Hematopoietic multipotent progenitor cell treated with erythropoietin and hydrocortisone succinate and interleukin-3 and kit ligand, for 8 days (in vitro differentiated cells): Measurements from ENCODE around the gene CYTH1.

Experiments used
- DNase-seq: peaks from one replicate; pipeline ENCODE4 v3.0.0-alpha.2; 2015

Gene CYTH1, protein sequence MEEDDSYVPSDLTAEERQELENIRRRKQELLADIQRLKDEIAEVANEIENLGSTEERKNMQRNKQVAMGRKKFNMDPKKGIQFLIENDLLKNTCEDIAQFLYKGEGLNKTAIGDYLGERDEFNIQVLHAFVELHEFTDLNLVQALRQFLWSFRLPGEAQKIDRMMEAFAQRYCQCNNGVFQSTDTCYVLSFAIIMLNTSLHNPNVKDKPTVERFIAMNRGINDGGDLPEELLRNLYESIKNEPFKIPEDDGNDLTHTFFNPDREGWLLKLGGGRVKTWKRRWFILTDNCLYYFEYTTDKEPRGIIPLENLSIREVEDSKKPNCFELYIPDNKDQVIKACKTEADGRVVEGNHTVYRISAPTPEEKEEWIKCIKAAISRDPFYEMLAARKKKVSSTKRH

DNA sequence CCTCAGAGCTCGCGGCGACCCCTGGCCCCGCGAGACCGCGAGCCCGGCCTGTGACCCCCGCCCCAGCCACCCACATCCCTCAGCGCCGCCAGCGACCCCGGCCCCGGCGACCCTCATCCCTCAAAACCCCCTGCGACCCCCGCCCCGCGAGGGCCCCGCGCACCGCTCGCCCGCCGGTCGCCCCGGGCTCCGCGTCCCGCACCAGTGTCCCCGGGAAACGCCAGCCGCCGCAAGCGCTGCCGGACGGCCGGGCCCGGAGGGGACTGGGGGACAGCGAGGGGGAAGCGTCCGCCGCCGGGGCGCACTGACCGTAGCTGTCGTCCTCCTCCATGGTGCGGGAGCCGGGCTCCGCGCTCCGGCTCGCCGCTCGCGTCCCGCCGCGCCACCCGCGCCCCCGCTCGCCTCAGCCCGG is at the start of gene CYTH1:
Gene CYTH1 (minus strand): TSS at position 381 of the 412 bp plus-strand sequence. CDS start 50 bp downstream, at position 331.
- DNase-seq: no peak

DNA sequence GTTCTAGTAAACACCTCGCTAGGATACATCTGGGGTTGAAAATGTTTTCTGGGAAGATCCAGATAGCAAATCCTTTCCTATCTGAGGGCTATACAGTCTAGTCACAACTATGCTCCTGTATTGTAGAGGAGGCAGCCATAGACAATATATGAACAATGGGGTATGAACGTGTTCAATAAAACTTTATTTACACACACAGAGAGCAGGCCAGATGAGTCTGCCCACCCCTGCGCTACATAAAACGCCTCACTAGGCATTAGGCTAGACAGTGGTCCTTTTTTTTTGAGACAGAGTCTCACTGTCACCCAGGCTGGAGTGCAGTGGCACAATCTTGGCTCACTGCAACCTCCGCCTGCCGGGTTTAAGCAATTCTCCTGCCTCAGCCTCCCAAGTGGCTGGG is 47.4 kb upstream of the CYTH1 start:
- DNase-seq: no peak

DNA sequence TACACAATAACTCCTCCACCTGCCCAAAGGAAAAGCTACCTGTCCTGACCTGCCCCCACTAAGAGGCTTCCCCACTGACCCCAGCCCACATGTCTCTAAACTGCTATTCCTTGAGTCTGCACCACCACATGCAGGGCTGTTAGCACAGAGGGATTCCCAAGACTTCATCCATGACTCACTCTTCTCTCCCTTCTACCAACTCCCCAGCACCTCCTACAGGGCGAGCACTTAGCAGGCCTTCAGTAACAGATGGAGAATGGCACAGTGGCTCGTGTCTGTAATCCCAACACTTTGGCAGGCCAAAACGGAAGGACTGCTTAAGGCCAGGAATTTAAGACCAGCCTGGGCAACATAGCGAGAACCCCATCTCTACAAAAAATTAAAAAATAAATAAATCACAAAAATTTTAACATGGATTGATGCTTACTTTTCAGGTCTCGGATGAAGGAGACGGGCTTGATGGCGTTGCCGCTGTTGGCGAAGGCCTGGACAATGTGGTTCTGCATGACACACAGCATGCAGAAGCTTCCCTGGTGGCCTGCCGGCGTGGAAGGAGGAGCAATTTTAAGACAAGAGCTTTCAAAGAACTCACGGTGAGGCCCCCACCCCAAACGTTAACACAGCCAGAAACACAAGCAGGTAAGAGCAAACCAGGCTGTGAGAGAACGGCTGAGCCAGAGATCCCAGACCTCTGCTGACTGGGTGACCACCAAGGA is 46.6 kb upstream of the CYTH1 start:
- DNase-seq: peak; percentile 10

DNA sequence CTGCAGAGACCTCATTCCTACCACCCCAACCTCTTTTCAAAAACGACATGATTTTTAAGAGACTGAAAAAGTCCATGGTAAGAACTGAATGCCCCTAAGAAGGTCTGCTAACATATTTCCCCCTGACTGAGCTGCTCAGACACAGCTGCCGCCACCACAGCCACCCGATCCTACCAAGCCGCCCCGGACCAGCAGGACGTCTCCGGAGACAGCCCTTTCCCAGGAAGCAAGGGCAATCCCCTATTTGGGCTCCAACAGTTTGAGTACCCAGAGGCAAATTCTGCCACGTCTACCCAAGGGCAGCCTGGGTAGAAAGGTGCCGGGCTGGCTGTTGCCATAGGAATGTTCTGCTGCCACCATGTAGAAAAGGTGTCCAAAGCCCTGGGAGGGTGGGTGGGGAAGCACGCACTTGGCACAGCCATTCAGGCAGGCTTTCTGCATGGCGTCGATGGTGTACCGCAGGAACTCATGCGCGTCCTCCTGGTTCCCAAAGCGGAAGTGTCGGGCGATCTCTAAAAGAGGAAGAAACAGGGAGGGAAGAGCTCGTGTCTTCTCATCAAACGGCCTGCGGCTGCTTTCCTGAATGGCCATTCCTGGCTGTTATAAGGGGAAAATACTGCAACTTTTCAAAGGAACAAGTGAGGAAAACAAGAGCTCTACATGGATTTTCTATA is 44.9 kb upstream of the CYTH1 start:
- DNase-seq: no peak

DNA sequence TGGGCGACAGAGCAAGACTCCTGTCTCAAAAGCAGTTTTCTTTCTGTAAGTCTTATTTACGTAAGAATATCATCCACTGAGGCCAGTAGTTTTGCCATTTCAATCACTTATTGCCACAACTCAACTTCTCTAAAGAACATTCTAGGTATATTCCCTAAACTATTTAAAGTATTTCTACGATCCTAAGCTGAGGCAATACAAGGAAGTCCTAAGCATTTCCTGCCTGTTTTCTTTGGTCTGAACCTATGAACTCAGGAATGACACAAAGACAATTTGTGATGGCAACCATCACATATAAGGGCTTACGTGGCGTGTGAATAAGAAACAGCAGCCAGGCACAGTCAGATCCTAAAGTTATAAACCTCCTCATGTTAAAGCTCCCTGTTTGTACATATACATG is 44.3 kb upstream of the CYTH1 start:
- no peak for DNase-seq

DNA sequence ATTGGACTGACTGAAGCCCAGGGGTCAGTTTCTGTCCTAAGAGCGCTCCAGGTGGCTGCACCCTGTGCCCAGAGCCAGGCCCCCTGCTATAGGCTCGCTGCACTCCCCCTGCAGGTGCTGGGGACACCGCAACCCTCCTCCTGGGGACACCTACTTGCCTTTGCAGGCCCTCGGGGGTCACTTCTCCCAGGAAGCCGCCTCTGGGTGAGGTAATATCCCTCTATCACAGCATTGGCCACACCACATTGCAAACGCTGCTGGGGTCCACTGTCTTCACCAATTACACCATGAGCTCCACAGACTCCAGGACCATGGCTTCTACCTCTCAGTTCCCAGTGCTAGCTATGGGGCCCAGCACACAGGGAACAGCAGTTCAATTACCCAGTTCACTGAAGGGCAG is 43.6 kb upstream of the CYTH1 start:
- DNase-seq: no peak

DNA sequence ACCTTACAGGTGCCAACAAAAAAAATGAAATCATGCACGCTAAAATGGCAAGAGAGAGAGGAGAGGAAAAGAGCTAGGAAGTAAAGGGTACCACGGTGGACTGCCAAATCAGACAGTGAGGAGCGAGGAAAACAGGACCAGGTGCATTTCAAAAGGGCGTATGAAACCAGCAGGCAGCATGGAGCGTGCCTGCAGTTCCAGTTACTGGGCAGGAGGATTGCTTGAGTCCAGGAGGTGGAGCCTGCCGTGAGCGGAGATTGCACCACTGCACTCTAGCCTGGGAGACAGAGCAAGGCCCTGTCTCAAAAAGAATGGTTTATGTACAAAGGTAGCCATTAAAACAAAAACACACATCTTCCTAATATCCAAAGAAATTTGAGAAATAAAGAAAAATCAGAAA is 42.2 kb upstream of the CYTH1 start:
- no peak for DNase-seq

DNA sequence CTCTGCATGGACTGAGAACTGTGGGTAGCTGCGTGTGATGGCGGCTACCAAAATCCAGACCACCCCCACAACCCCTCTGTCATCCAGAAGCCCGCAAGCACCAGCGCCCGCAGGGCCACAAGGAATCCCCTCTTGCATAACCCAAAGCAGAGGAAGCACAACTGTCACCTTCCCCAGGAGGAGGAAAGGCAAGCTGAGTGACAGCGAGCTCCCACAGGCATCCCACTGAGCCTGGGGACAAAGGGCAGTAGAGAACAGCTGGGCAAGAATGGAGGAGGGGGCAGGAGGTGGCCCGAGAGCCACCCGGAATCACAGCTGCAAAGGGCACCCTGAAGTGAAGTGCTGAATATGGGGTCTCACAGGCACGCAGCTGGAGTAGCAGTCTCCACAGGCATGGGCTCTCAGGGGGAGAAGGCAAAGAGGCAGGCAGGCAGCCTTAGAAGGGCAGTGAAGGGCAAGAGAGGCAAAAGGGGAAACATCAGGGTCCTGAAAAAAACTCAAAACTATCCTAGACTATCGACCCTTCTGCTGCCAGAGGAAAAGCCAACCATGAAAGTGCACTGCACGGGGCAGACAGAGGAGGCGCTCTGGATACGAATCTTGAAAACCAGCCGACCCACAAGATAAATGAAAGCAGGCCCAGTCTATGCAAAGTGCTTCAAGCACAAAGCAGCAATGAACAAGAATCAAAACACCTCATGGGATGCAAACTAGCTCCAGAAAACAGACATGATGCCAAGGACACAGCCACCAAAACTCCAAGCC is 41.4 kb upstream of the CYTH1 start:
- DNase-seq: no peak

DNA sequence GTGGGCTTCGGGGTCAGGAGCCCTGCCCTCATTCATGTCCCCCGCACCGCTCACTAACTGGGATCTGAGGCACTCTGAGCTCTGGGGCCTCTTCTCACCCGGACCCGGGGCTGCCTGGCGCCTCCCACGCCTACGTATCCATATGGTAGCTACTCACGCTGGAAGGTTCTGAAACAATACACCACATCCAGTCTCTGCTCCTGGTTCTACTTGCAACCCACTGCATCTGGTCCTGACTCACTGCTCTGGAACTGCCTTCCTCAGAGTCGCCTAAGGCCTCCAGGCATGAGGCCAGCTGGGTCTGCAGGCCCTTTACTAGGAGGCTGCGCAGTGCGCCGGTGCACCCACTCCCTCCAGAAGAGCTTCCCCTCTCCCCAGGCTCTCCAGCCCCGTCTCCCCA is 40.5 kb upstream of the CYTH1 start:
- DNase-seq: no peak

DNA sequence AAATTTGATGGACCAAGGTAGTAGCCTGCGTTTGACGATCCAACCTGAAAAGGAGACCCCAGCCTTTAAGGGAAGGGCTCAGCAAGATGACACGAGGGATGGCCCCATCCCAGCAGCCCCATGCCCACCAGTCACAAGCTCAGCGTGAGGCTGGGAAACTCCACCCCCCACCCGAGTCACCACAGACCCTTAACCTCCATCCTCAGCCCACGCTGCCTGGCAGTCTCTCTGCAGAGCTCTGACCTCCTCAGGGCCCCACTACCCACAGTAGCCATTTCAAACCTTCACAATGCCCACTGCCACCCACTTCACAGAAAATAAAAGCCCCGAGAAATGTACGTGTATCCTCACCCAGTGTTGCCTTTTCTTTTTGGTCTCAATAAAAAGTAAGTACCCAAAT is 39.9 kb upstream of the CYTH1 start:
- DNase-seq: no peak

DNA sequence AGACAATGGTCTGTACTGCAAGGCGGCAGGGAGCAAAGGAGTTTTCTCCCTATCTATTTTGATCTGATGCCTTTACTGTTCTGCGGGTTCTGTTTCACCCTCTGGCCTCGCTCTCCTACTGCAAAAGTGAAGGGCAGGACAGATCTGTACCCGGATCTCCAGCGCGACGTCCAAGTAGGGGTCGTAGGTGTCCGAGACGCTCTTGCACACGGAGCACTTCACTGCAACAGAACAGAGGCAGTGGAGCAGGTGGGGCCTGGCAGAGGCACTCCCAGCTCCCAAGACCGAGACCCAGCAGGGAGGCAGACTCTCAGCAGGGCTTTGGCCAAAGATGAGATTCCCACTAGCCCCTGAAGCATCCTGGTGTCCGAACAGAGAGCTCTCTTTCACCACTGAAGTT is 38.8 kb upstream of the CYTH1 start:
- no peak for DNase-seq

DNA sequence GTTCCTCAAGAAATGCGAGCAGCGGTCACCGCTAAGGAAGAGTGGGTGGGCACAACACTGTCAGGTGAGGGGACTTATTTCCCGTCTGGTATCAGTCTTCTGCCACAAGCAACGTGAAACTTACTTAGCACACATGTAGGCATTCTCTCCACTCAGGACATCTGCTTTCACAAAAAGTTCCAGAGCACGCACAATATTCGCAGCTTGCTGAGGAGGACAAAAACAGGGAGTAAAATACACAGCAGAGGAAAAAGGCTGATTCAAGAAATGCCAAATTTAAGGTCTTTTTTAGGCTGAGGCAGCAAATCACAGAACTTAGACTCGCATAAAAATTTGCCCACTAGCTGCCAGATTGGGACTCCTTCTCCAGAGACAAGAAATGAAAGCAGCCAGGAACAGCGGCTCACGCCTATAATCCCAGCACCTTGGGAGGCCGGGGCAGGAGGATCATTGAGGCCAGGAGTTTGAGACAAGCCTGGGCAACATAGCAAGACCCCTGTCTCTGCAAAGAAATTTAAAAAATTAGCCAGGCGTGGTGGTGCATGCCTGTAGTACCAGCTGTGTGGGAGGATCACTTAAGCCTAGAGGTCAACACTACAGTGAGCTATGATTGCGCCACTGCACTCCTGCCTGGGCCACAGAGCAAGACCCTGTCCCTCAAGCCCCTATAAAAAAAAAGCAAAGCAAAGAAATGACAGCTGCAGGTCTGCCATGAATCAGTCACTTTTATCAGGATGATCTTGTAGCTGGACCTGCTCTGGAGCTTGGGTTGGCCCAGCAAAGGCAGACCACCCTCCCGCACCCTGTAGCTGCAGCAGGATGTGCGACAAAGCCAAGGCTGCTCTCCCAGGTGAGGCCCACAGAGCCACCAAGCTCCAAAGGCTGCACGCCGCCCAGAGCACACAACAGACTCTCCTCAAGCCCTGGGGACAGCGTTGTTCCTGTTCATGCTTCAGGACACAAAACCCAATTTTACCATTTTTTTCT is 38.0 kb upstream of the CYTH1 start:
- no peak for DNase-seq

DNA sequence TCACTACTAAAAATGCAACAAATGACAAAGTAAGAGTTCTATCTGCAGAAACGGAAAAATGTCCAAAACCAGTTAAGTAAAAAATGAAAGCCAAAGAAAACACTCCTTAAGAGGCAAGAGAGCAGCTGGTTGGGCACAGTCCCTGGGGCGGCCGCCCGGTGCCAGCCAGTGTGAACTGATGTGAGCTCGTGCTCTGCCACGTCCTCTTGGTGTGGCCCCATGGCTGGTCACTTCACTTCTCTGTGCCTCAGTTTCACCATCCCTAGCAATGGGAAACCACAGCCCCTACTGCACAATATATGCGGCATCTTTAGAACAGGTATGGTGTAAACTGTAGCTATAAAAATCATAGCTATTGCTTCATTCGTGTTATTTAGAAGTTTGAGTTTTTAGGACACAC is 37.3 kb upstream of the CYTH1 start:
- DNase-seq: no peak

DNA sequence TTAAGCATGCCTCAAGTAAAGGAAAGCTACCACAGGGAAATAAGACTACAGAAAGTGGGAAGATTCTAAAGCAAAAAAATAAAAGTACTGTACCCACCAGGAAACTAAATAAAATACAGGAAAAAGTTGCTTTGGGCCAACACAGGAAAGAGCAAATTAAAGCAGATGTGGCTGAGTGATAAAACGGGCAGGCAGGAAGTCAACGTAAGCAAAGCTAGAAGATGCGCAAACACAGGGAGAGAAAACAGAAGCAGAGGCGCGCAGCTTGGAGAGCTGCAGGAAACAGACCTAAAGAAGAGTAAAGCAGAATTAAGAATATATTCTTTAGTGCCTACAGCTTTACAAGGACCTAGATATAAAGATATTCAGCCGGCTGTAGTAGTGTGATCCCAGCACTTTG is 36.9 kb upstream of the CYTH1 start:
- peak; percentile 41 for DNase-seq

DNA sequence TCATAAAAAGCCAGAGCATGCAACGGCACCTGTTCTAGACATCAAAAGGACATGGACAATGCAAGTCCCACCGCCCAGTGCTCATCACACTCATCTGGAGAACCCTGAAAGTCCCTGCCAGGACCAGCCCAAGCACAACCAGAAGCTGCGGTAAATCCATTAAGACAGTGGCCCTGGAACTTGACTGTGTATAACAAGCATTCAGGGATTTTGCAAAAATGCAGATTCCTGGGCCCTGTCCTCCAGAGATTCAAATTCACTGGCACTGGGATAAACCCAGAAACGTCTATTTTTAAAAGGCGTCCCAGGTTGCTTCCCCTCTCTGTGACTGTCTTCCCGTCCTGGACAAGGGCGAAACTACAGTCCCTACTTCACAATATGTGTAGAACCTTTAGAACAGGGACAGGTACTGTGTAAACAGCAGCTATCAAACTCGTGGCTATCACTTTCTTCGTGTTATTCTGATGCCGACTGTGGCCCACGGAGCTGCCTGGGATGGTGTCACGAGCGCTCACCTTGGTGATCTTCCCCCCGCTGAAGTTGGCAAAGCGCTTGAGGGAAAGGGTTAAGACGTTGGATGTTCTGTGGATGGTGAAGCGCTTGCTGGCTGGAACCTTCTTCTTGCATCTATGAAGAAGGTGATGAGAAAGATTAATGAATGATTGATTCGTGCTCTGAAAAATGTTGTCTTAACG is 36.2 kb upstream of the CYTH1 start:
- no peak for DNase-seq

DNA sequence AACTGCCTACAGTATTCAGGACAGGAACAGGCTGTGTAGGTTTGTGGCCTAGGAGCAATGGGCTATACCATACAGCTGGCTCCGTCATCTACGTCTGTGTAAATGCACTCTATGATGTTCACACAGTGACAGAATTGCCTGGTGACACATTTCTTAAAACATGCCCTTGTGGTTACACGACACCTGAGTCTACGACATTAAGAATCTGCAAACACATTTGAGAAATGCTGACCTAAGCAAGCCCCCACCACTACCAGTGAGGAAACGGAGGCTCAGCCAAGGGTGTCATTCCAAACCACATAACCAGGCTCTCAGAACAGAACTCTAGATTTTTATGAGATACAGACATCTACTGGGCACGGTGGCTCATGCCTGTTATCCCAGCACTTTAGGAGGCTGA is 35.0 kb upstream of the CYTH1 start:
- no peak for DNase-seq

DNA sequence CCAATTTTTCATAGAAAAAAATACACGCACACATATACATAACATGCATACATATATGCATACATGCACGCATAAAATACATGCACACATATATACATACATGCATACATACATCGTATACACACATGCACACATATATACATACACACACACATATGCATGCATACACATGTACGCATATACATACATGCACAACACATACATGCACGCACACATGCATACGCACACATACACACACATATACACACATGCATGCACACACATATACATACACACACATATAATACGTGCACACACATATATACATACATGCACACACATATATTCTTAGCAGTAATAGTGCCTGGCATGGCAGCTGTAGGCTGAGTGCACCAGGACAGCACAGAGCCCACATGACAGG is 33.6 kb upstream of the CYTH1 start:
- no peak for DNase-seq

DNA sequence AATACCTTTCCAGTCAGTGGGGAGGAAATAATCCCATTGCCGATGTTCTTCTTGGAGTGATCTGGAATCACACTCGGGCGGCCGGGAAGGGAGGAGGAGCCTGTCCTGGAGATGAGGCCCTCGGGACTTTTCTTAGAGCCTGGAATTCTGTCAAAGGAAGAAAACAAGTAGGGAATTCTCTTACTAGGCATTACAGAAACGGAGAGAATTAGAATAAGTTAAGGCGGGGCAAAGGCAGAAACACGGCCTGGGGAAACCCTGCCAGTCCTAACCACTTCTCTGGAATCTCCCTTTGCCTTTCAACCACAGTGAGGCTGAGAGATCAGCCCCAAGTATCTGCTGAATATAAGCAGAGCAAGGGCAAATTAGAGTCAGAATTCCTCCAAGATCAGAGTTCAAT is 30.8 kb upstream of the CYTH1 start:
- DNase-seq: no peak

DNA sequence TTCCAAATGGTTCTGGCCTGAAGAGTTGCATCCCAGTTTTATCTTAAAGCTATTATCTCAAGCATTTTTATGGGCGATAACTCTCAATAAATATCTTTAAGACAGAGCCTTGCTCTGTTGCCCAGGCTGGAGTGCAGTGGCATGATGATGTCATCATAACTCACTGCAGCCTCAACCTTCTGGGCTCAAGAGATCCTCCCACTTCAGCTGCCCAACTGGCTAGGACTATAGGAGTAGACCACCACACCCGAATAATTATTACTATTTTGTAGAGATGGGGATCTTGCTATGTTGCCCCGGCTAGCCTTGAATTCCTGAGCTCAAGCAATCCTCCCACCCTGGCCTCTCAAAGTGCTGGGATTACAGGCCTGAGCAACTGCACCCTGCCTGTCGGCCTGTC is 26.1 kb upstream of the CYTH1 start:
- no peak for DNase-seq

DNA sequence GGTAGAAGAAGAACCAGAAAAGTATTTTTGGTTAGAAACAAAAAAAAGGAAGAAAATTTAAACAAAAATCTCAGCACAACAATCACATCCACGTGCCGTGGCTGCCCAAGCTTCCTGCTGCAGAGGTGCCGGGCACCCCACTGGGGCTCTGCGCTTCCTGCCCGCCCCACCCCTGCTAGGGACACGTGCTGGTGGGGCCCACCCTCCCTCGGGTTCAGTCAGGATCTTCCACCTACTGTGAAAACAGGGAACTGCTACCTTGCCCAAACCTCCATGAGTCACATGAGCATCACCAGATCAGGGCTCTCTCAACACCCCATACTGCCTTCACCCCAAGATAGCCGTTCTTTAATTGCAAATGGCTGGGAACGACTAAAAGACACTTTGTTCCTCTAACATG is 24.4 kb upstream of the CYTH1 start:
- DNase-seq: no peak

DNA sequence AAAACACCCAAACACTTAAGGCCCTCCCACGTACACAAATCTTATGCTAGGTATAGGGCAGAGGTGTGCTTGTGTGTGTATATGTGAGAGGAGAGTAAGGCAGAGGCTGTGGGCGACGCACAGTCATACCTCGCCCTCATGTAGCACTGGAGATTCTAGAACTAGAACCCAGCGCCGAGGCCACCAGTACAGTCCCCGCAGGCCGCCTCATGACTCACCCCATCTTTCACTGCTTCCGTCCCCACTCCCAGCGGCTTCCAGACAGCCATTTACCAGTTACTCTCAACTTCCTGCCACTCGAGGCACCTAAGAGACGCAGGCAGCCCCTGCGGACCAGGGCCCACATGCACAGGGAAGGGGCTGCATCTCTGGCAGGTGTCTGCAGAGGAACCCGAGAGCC is 23.2 kb upstream of the CYTH1 start:
- no peak for DNase-seq
